K562 (cell line): Measurements from ENCODE around the gene G2E3. TPM values are rescaled to one million over a fixed set of nuclear protein-coding genes. Genes with fewer than 3 reads are reported as not detected.
A peak's percentile ranks its signal among the peaks of the same experiment; 100 is the strongest.

Source experiments
- ATAC-seq: fragments of 200-7000 bp; cut with Tn5 transposase; 3 replicates; pipeline ENCODE4 v1.9.1; 2020; ENCODE audit warnings: moderate library complexity
- BruUV-seq: library from RNA; stranded (reverse); fragments of 400-500 nt; replicated peaks from 2 replicates; lab custom pipeline; 2021; lab: Mats Ljungman, UMichigan
- CTCF ChIA-PET: fragments of 300-600 bp; formaldehyde crosslinking; extraction: SDS; loops from one replicate; lab custom pipeline; 2021; ENCODE audit warnings: low intra/inter-chr PET ratio; lab: Yijun Ruan, JAX
- POLR2A ChIA-PET: fragments of 300-600, 350-650 bp; sonication (Branson Sonifier 250); formaldehyde crosslinking; extraction: SDS; loops from one replicate; lab custom pipeline; 2021; ENCODE audit warnings: antibody characterized with exemption, inconsistent platforms; lab: Yijun Ruan, JAX
- DNase-seq, 4 experiments: peaks; one replicate each; pipeline versions ENCODE4 v3.0.0 to v3.0.0-alpha.2; 2011 to 2018; ENCODE audit warnings: low spot score in 3 of 4, mixed read lengths in 3 of 4; ENCODE audit errors: extremely low read depth in 1 of 4
- FAIRE-seq: peaks from 2 replicates; lab custom pipeline; 2011; peaks lifted over from hg19 to GRCh38; lab: Jason Lieb, UNC
- H2AFZ ChIP-seq: 2 replicates; pipeline ENCODE4 v1.6.0; 2011; ENCODE audit warnings: low read depth, low read length, control low read depth, inconsistent platforms
- H3K27ac ChIP-seq: fragments of 200-600 bp; 3 replicates; pipeline ENCODE4 v1.8.0; 2011; ENCODE audit warnings: low read depth, mild to moderate bottlenecking, control low read depth, inconsistent platforms, low read length, moderate library complexity, mixed read lengths; ENCODE audit errors: extremely low read depth
- H3K27me3 ChIP-seq, 2 experiments: fragments of 300-600 bp in 1 of 2; 2 replicates in 1 of 2; 3 replicates in 1 of 2; pipeline versions ENCODE4 v1.6.0 to v1.8.0; 2011; ENCODE audit warnings: inconsistent platforms in 2 of 2, low read length in 2 of 2, mild to moderate bottlenecking in 1 of 2, mixed read lengths in 1 of 2, moderate library complexity in 1 of 2; ENCODE audit not compliant: control insufficient read depth in 2 of 2, insufficient read depth in 2 of 2
- H3K36me3 ChIP-seq: fragments of 300-600 bp; 3 replicates; pipeline ENCODE4 v1.8.0; 2011; ENCODE audit warnings: mild to moderate bottlenecking, low read length, inconsistent platforms; ENCODE audit not compliant: control insufficient read depth, insufficient read depth
- H3K4me1 ChIP-seq, 2 experiments: fragments of 200-600 bp in 1 of 2; replicated peaks in 1 of 2; 2 replicates in 1 of 2; 3 replicates in 1 of 2; pipeline versions ENCODE4 v1.5.1 to v1.8.0; 2011; ENCODE audit warnings: inconsistent platforms in 2 of 2, low read length in 2 of 2, mild to moderate bottlenecking in 1 of 2, mixed read lengths in 1 of 2, moderate library complexity in 1 of 2; ENCODE audit not compliant: control insufficient read depth in 2 of 2, insufficient read depth in 2 of 2
- H3K4me2 ChIP-seq: 2 replicates; pipeline ENCODE4 v1.6.1; 2011; ENCODE audit warnings: low read length, control low read depth, inconsistent platforms, mixed read lengths; ENCODE audit not compliant: insufficient read depth
- H3K4me3 ChIP-seq: fragments of 200-600 bp; sonication (generic), shearing (Covaris generic); 2 replicates; pipeline ENCODE4 v1.5.1; 2016; ENCODE audit warnings: control low read depth, inconsistent platforms
- H3K79me2 ChIP-seq: fragments of 200-600 bp; 3 replicates; pipeline ENCODE4 v1.8.0; 2011; ENCODE audit warnings: low read length, inconsistent platforms; ENCODE audit not compliant: control insufficient read depth, insufficient read depth
- H3K9ac ChIP-seq, 2 experiments: 2 replicates each; pipeline versions ENCODE4 v1.6.0 to v1.6.1; 2011; ENCODE audit warnings: low read depth in 2 of 2, low read length in 2 of 2, control low read depth in 1 of 2, inconsistent platforms in 1 of 2, mild to moderate bottlenecking in 1 of 2, mixed read lengths in 1 of 2; ENCODE audit not compliant: insufficient read depth in 1 of 2
- H3K9me1 ChIP-seq: one replicate; pipeline ENCODE4 v1.6.0; 2011; ENCODE audit warnings: inconsistent platforms, mild to moderate bottlenecking, low read length, moderate library complexity; ENCODE audit not compliant: control insufficient read depth, insufficient read depth
- H3K9me3 ChIP-seq: replicated peaks from 2 replicates; pipeline ENCODE4 v1.5.1; 2011; ENCODE audit warnings: low read depth, low read length, inconsistent platforms; ENCODE audit not compliant: control insufficient read depth, insufficient read depth
- H4K20me1 ChIP-seq: replicated peaks from 2 replicates; pipeline ENCODE4 v1.6.1; 2011; ENCODE audit warnings: low read length, inconsistent platforms, mixed read lengths; ENCODE audit not compliant: control insufficient read depth, insufficient read depth
- AFF1 ChIP-seq, 2 experiments: fragments of 450-650 bp; IDR thresholded peaks; 2 replicates each; pipeline ENCODE4 v1.6.1; 2018; ENCODE audit warnings: mild to moderate bottlenecking in 2 of 2, low read depth in 1 of 2; ENCODE audit not compliant: partially characterized antibody in 2 of 2
- CEBPB ChIP-seq: fragments of 450-650 bp; IDR thresholded peaks from 2 replicates; pipeline ENCODE4 v1.6.1; 2016; ENCODE audit warnings: missing genetic modification characterization, missing compliant biosample characterization
- CEBPG ChIP-seq, 3 experiments: fragments of 200-800 bp in 1 of 3; sonication (Bioruptor generic) in 1 of 3; sonication (generic) in 1 of 3; formaldehyde crosslinking in 1 of 3; IDR thresholded peaks in 2 of 3; conservative IDR thresholded peaks in 1 of 3; 2 replicates each; pipeline versions ENCODE4 v1.6.1 to v1.8.0; 2016 to 2022; ENCODE audit warnings: missing compliant biosample characterization in 2 of 3, missing genetic modification characterization in 2 of 3, mild to moderate bottlenecking in 1 of 3, missing genetic modification reagents in 1 of 3
- CGGBP1 ChIP-seq: fragments of 250-450 bp; sonication (Bioruptor Pico); IDR thresholded peaks from 2 replicates; pipeline ENCODE4 v1.9.0; 2021; ENCODE audit warnings: mild to moderate bottlenecking
- CLOCK ChIP-seq: fragments of 250-450 bp; sonication (Bioruptor Pico); IDR thresholded peaks from 2 replicates; pipeline ENCODE4 v1.4.0; 2020; ENCODE audit warnings: mild to moderate bottlenecking, moderate library complexity, borderline replicate concordance
- ELF2 ChIP-seq: fragments of 250-450 bp; sonication (Bioruptor Pico); IDR thresholded peaks from 2 replicates; pipeline ENCODE4 v1.5.0; 2021; ENCODE audit warnings: mild to moderate bottlenecking
- ETS1 ChIP-seq: conservative IDR thresholded peaks from 2 replicates; pipeline ENCODE4 v1.6.1; 2011; ENCODE audit warnings: low read depth, mild to moderate bottlenecking, low read length; ENCODE audit not compliant: control insufficient read depth
- MBD1 ChIP-seq: fragments of 250-450 bp; sonication (Bioruptor Pico); IDR thresholded peaks from 2 replicates; pipeline ENCODE4 v1.8.0; 2022; ENCODE audit warnings: inconsistent platforms
- TAL1 ChIP-seq: fragments of 450-650 bp; IDR thresholded peaks from 2 replicates; pipeline ENCODE4 v1.6.1; 2016; ENCODE audit warnings: mild to moderate bottlenecking
- ZFP36 ChIP-seq: fragments of 150-350 bp; IDR thresholded peaks from 2 replicates; pipeline ENCODE4 v1.6.1; 2018; ENCODE audit warnings: low read length, low read depth; ENCODE audit not compliant: partially characterized antibody
- ZNF668 ChIP-seq: fragments of 250-450 bp; sonication (Bioruptor Pico); IDR thresholded peaks from 2 replicates; pipeline ENCODE4 v1.8.0; 2022; ENCODE audit warnings: mild to moderate bottlenecking, inconsistent platforms
- whole genome bisulfite sequencing: fragments of 100-300 bp; shearing (Covaris generic); methylation state at CpG from one replicate; pipeline ENCODE4 v1.1.6; 2016; ENCODE audit warnings: low coverage, mixed read lengths; ENCODE audit not compliant: insufficient coverage; ENCODE audit errors: missing lambda C conversion rate; 5-methylcytosine and 5-hydroxymethylcytosine counted together
- in situ Hi-C: fragments of 300-500 bp; cut with MboI; formaldehyde crosslinking; loops from 4 replicates; pipeline ENCODE4 v1.15.0; 2018; ENCODE audit warnings: inconsistent platforms, mixed read lengths
- intact Hi-C: fragments of 100-400 bp; cut with micrococcal nuclease; formaldehyde crosslinking; loops from 2 replicates; pipeline ENCODE4 v1.14.2; 2022
- polyA plus RNA-seq, 8 experiments: library from polyadenylated mRNA; depleted of rRNA in 4 of 8; stranded (reverse) in 5 of 8; unstranded in 3 of 8; fragments of >200 nt; fragmentation: Nextera tagmentation in 2 of 8; fragmentation: Illumina TruSeq in 1 of 8; extraction: Ambion mirVana in 2 of 8; extraction: Trizol in 1 of 8; gene quantifications; 2 replicates each; pipeline versions ENCODE4 v1.2.1 to v1.2.3, GENCODE V29; 2011 to 2014; ENCODE audit warnings: inconsistent platforms in 1 of 8, missing spikeins in 1 of 8
- total RNA-seq, 7 experiments: library from RNA; depleted of rRNA in 6 of 7; stranded (reverse); fragments of >200 nt in 6 of 7; fragmentation: Illumina TruSeq in 2 of 7; extraction: Trizol in 2 of 7; gene quantifications; 2 replicates each; pipeline versions ENCODE4 v1.2.1 to v1.2.3, GENCODE V29; 2011 to 2021; ENCODE audit warnings: low replicate concordance in 1 of 7

G2E3 gene
- total and polyA plus RNA-seq, 9 of the 15 experiments (the other 6 are each of a cell fraction or from before 2014, with no cell fraction given) = 9.8 to 53.5 (median 24.7) TPM

GRCh38 chr14:30651937-30652336, 93.0 kb downstream of the G2E3 start:
- intact Hi-C loops (no loop called here), in situ Hi-C loops (loop anchor here (25.0 kb wide), 1 partner anchor 710 kb away; no protein-coding TSS in a partner anchor)
- no TSS peak for BruUV-seq
- ATAC-seq (peak; percentile 34; the same call in 2 of the 3 replicates), DNase-seq (no peak), FAIRE-seq (no peak)
- Histone ChIP-seq H2AFZ (no peak overlapping the region), H3K79me2 (peaks cover 2% of the 10 kb centered on the region; the same call in 1 of the 3 replicates), H3K9ac (no peak overlapping the region), H3K27me3 (no peaks in the 10 kb centered on the region), H3K4me1 (peaks cover 0 to 3% of the 10 kb centered on the region in 2 experiments; a peak in 1 of 5 replicates), H3K27ac (no peak overlapping the region), H3K9me1 (no peaks in the 10 kb centered on the region), H3K9me3 (no peaks in the 10 kb centered on the region), H3K4me3 (no peak overlapping the region), H3K4me2 (no peak overlapping the region), H3K36me3 (peaks cover 75% of the 10 kb centered on the region), H4K20me1 (no peaks in the 10 kb centered on the region)
- POLR2A ChIA-PET = interaction anchor here (0.7 to 1.8 kb wide), 2 partner anchors 12 to 91 kb away, joined by 3 to 4 read pairs; no protein-coding TSS in a partner anchor
- WGBS = 65% methylated on average over 6 of the region's 6 CpGs
- CTCF ChIA-PET = no interaction called here
- TF ChIP-seq AFF1 (IDR thresholded peaks at IDR 0.05; ENCODE audit: low read depth in 1 of 2, partially characterized antibody in 2 of 2) (no peak), ELF2 (CRISPR knock-in tag) (no peak), TAL1 (peak; percentile 24; the same call in 1 of the 2 replicates), CLOCK (CRISPR knock-in tag) (no peak), ETS1 (no peak), CGGBP1 (no peak), CEBPB (tag) (peak; percentile 66), CEBPG (CRISPR knock-in tag; IDR thresholded peaks at IDR 0.05) (no peak), CEBPG (tag; conservative IDR thresholded peaks at IDR 0.05 in 1 of 2, IDR thresholded peaks at IDR 0.05 in 1 of 2) (no peak), ZFP36 (no peak), MBD1 (no peak), ZNF668 (CRISPR knock-in tag) (no peak)
